Left kidney (tissue), 2 donors: ENCODE results near the gene CLDN20. TPM values are rescaled to one million over a fixed set of nuclear protein-coding genes. Genes with fewer than 3 reads are reported as not detected.

Source experiments
- DNase-seq: peaks from one replicate; pipeline ENCODE4 v3.0.0-alpha.2; 2013
- polyA plus RNA-seq: library from polyadenylated mRNA; unstranded; fragments of 120-200 nt; gene quantifications from one replicate; pipeline ENCODE4 v1.2.1, GENCODE V29; 2013; ENCODE audit not compliant: insufficient read length

CLDN20 gene
- polyA plus RNA-seq, 1 donor: 3.3 TPM

DNA sequence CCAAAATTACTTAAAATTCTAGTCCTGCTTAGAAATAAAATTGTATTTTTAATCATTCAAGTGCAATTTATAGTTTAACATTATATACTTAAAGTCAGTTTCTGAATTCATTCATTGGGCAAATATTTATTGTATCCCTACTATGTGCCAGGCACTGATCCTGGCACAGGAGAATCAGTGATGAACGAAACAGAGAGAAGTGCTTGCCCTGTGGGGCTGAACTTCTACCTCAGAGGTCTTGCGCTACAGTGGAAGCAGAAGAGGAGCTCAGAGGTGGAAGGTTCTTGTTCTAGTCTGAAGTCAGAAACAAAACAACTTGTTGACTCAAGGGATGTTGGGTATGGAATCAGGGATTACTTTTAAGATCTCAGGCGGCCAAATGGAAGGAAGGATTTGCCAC is 6.0 kb downstream of the CLDN20 start:
- DNase-seq: no peak

DNA sequence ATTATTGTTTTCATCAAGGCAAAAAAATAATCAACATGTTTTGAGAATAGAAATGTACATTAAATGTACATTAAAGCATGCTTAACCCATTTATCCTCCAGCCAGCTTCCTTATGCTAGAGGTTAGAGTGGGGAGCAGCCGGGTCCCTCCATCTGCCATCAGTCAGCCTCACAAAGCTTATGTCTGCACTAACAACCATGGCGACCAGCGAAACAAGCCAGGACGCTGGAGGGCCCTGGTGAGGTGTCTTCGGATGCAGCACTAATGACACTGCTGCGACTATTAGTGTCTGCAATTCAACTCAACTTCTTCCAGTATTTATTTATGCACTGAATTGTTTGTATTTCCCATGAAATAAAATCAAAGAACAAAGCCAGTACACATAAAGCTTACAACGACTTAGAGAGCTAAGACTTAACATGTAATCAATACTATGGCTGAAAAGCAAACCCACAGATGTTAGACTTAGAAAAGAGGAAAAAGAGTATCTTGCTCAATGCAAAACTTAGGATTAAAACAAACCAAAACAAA is 6.8 kb downstream of the CLDN20 start:
- no peak for DNase-seq

DNA sequence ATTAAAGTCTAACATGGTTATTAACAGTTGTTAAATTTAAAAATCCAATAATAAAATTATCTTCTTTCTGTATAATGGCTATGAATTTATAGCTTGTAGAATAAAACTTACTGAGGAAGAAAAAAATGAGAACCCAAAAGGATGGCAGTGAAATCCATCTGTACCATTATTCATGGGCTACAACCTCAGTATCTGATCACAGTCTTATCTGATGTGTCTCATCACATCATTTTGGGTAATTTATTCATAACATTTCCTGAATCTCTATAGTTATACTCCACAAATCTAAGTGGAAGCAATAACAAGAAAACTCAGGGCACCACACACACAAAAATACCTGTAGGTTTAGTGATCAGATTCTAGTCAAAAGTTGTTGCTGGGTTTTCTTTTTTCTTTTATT is 7.3 kb downstream of the CLDN20 start:
- DNase-seq: no peak

DNA sequence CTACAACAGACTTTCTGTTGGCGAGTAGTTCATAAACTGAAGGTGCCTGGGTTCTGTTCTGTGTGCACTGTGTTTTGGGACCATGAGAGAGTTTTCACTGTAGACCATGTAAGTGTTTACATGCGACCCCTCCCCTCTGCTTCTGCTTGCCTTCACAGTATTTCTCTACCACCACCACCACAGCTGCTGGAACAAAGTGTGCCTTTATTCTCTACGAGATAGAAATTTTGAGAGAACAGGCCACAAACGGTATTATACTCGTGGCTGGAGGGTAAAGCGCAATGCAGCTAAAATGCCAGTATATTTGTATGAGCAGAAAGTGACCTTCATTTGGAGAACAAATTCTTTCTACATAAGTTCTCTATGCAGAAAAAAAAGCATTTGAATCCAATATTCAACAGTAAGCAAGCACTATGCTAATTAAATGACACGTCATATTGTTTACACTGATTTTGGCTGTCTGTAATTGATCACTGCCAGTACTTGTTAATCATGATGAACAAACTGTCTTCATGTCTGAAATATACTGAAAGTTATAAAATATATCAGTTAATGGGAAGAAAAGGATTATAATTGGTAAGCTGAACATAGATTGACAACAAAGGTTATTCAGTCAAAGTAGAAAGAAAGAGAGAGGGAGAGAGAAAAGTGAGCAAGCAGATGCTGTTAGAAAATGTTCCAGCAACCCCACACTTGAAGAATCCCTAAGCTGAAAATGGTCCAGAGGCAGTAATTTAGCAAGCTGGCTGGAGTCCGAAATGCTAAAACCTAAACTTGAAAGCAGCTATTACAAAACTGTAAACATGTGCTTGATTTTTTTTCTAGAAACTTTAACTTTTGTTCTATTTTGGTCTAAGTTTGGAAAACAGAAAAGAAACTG is 8.8 kb downstream of the CLDN20 start:
- DNase-seq: peak; percentile 25

- peak; percentile 5 for DNase-seq
Measured at GRCh38 chr6:155273431-155273830, 9.6 kb downstream of the CLDN20 start.

GRCh38 chr6:155274106-155274505 is 10.3 kb downstream of the CLDN20 start:
- DNase-seq: no peak

GRCh38 chr6:155274533-155274932 is 10.7 kb downstream of the CLDN20 start:
- DNase-seq: no peak

GRCh38 chr6:155275808-155276480 is 12.1 kb downstream of the CLDN20 start:
- no peak for DNase-seq

GRCh38 chr6:155276638-155277037 is 12.8 kb downstream of the CLDN20 start:
- no peak for DNase-seq

DNA sequence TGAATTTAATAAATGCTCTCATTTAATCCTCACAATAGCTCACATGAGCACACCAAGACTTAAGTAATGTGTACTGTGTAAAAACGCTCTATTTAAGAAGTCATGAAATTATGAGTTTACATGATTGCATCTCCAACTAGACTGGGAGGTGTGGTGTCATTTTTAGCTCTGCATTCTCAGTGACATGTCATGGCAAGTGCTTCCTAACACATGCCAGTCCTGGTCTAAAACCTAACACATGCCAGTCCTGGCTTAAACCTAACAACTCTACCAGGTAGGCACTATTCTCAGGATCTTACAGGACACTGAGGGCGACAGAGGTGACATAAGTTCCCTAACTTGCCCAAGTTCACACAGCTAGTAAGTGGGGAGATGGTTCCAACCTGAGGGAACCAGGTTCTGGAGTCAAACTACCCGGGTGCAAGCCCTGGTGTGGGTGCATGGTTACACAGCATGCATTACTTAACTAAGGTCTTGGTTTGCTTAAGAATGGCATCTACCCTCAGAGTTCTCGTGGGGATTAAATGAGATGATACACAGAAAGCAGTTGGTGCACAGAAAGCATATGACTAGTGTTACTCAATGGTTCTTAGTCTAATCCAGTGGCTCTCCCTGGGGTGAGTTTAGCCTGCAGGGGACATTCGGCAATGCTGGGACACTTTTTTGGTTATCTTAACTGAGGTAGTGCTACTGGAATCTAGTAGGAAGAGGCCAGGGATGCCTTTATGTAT is 14.7 kb downstream of the CLDN20 start:
- no peak for DNase-seq

- no peak for DNase-seq
Measured at GRCh38 chr6:155284775-155285174, 21.0 kb downstream of the CLDN20 start.

DNA sequence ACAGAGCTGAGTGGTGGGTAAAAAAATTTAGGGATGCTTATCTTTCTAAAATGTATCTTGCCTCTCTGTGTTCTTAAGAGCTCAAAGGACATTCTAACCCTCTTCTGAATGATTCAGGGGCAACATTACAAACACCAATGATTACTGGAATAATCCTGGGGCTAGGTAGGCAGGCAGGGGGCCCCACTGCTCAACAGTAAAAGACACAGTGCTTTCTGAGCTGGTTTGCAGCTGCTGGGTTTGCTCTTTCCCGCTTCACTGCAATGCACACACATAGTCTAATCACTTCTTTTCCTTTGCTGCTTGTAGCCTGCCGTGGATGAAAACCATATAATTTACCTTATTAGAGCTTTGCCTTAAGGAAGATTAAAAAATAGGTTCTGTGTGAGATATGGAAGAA is 23.9 kb downstream of the CLDN20 start:
- no peak for DNase-seq

DNA sequence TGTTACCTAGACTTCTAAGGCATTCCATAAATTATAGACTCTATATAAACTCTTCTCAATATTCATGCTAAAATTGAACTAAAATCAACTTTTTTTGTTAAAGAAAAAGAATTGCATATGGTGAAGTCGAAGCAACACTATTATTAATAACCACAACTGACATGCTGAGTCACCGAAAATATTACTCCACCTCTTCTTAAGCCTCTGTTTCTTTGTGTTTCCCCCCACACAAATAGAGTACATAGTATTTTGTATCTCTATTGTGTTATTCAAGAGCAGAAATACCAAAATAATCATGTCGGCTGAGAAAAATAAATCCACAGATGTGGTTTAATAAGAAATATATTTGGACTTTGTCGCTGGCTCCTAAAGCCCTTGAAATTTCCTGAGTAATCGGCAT is 26.7 kb downstream of the CLDN20 start:
- DNase-seq: no peak

GRCh38 chr6:155291291-155291690 is 27.5 kb downstream of the CLDN20 start:
- DNase-seq: no peak

DNA sequence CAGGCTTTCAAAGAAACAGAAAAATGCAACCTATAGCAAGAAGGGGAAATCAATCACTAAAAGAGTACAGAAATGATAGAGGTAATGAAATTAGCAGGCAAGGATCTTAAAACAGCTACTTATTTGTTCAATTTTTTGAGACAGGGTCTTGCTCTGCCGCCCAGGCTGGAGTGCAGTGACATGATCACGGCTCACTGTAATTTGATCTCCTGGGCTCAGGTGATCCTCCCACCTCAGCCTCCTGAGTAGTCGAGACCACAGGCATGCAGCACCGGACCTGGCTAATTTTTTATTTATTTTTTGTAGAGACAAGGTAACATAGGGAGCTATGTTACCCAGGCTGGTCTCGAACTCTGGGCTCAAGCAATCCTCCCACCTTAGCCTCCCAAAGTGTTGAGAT is 28.9 kb downstream of the CLDN20 start:
- DNase-seq: no peak

DNA sequence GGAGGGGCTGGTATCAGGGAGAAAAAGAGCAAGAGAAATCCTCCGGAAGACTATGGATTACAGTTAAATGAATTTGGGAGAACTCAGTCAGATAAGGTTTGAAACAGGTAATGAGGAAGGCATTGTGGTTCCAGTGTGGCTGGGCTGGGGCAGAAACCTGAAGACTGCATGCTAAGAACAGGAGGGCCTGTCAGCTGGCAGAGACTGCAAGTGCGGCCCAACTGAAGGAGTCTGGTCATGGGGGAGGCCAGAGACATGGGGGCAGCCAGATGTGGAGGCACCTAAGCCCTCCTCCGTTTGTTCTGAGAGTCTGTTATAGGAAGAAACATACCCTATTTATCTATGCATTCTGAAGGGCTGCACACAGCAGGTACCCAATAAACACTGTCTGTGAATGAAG is 33.9 kb downstream of the CLDN20 start:
- DNase-seq: no peak

DNA sequence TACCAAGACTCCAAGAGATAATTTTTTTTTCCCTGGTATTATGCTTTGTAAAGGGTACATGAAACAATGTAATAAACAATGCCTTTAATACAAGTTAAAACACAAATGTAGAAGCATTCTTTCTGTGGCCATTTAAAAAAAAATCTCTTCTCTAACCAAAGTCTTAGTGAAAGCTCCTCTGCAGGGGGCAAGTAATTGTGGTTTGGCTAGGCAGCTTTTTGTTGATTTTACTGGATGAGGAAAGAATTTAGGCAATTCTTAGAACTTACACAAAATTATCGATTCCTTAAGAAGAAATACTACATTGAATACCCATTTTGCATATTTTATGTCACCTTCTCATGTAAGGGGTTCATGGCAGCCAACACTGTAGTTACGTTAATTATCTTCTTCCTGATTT is 38.1 kb downstream of the CLDN20 start:
- DNase-seq: no peak

GRCh38 chr6:155303361-155303870 is 39.6 kb downstream of the CLDN20 start:
- no peak for DNase-seq

- DNase-seq: no peak
Measured at GRCh38 chr6:155306958-155307357, 43.1 kb downstream of the CLDN20 start.

DNA sequence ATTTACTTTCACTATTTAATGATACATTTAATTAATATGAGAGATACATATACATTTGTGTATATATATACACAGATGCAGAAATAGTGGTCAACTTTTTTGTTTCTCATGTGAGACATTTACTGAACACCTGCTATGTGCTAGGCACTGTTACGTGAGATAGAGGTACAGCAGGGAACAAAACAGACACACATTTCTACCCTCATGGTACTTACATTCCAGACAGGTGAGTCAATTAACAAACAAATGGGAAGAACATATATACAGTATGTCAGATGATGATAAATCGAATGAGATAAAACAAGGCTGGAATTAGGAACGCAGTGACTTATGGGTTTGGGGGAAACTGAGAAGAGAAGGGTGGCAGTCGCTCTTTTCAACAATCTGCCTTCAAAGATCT is 45.3 kb downstream of the CLDN20 start:
- DNase-seq: no peak

GRCh38 chr6:155310596-155310995 is 46.8 kb downstream of the CLDN20 start:
- no peak for DNase-seq

DNA sequence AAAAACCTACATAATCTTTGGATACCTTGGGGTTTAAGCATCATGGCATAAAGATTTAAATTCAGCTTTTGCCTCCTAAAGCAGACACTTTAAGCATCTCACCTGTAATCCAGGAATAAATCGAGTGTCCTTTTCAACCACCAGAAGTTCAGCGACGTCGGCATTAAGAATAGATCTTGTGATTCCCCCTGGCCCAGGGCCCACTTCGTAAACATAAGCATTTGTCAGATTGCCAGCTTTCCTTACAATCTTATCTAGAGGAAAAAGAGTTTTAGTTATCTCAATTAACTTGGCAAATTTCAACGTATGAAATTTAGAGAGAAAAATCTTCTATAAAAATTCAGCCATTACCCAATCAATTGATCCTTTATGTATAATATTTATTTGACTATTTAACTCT is 47.3 kb downstream of the CLDN20 start:
- no peak for DNase-seq

DNA sequence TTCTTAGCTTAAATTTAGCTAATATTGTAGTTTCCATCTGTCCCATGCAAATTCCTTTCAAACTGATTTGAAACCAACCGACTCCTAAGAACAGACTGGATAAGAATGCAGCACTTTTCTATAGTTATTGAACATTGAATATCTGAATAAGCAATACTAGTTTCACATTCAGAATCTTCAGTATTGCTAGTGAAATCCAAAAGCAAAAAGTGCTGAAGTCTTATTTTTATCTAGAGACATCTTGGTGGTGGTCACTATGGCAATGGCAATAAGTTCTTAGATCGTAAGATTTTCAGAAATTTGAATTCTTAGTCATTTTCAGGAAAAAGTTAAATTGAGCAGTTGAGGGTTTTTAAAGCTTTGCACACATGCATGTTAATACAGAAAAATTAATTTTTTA is 47.8 kb downstream of the CLDN20 start:
- no peak for DNase-seq
